ENCODE results near the gene THOC5.
"Not testable (repeated sequence)": the region's sequence is repeated elsewhere in the genome, so short reads cannot be mapped to it uniquely, and the experiment has no call there.

THOC5 gene

DNA sequence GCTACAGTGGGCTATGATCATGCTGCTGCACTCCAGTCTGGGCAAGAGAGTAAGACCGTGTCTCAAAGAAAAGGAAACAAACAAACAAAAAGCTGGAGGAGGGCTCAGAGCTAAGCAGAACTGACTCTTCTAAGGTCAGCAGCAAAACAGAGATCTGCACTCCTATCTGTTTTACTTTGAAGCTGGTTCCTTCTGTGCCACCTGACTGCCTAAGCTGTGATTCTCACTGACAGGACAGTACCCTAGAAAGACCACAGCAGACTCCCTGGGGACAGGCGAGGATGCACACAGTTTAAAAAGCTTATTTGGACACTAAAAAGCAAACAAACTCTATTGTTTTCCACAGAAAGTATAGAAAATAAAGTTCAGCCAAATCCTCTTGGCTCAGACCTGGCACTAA is 43.0 kb downstream of the THOC5 start:
- no peak for DNase-seq (ENCODE audit: low read depth)

GRCh38 chr22:29509815-29510214 is 43.7 kb downstream of the THOC5 start:
- DNase-seq (ENCODE audit: low read depth): no peak

DNA sequence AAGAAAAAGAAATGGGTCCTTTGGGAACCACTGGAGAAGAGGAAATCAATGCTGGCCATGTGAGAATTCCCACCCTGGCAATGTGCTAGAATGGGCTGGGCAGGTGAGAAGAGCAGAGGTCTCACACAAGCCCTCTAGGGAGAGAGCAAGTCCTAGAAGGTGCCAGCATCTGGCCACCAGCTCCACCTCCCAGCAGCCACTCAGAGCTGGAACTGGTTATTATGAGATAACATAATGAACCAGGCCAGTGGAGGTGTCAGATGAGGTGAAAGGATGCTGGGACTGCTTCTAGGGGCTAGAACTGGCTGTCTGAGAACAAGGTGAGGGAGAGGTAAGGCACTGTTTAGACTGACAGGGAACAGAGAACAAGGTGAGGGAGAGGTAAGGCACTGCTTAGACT is 44.3 kb downstream of the THOC5 start:
- DNase-seq (ENCODE audit: low read depth): no peak

GRCh38 chr22:29503811-29504372 is 49.7 kb downstream of the THOC5 start:
- no peak for DNase-seq (ENCODE audit: low read depth)

GRCh38 chr22:29499852-29500251 is 53.7 kb downstream of the THOC5 start:
- DNase-seq (ENCODE audit: low read depth): no peak

- DNase-seq (ENCODE audit: low read depth): no peak
Measured at GRCh38 chr22:29493636-29494035, 59.9 kb downstream of the THOC5 start.

DNA sequence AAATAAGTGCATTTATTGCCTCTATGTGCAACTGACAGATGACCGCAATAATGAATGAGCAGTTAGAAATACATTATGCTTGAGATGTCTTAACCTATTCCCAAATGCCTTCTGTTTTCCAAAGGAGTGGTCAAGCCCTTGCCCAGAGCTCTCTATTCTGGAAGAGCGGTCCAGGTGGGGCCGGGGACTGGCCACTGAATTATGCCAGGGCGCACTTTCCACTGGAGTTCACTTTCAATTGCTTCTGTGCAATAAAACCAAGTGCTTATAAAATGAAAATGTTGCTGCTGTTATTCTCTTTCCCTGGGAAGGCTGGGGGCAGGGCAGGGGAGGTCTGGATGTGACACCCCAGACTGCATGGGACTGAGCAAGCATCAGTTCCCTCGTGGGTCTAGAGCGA is 62.5 kb downstream of the THOC5 start:
- no peak for DNase-seq (ENCODE audit: low read depth)

DNA sequence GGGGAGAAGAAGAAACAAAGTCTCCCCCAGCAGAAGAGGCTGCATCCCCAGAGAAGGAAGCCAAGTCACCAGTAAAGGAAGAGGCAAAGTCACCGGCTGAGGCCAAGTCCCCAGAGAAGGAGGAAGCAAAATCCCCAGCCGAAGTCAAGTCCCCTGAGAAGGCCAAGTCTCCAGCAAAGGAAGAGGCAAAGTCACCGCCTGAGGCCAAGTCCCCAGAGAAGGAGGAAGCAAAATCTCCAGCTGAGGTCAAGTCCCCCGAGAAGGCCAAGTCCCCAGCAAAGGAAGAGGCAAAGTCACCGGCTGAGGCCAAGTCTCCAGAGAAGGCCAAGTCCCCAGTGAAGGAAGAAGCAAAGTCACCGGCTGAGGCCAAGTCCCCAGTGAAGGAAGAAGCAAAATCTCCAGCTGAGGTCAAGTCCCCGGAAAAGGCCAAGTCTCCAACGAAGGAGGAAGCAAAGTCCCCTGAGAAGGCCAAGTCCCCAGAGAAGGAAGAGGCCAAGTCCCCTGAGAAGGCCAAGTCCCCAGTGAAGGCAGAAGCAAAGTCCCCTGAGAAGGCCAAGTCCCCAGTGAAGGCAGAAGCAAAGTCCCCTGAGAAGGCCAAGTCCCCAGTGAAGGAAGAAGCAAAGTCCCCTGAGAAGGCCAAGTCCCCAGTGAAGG is 64.3 kb downstream of the THOC5 start:
- DNase-seq (ENCODE audit: low read depth): not testable (repeated sequence)

- no peak for DNase-seq (ENCODE audit: low read depth)
Measured at GRCh38 chr22:29487426-29487986, 66.1 kb downstream of the THOC5 start.

DNA sequence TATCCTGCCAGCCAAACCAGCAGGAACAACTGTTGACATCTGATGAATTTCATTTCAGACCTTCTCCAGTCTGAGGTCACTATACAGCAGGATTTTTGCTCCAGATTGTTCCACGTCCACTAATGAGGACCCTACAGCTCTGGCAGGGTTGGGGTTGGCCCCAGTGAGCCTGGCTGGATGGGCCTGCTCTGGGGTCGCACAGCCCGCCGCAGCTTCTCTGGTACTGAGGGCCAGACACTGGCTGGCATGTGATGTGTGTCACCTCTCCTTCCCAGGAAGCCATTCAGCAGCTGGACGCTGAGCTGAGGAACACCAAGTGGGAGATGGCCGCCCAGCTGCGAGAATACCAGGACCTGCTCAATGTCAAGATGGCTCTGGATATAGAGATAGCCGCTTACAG is 68.1 kb downstream of the THOC5 start:
- DNase-seq (ENCODE audit: low read depth): no peak

DNA sequence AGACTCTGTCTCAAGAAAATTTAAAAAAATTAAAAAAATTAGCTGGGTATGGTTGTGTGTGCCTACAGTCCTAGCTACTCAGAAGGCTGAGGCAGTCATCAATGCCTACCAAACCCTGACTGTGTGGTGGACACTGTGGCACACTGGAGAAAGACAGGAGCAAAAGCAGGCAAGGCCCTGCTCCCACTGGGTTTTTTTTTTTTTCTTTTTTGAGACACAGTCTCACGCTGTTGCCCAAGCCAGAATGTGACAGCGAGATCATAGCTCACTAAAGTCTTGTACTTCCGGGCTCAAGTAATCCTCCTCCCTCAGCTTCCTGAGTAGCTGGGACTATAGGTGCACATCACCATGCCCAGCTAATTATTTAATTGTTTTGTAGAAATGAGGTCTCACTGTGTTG is 68.9 kb downstream of the THOC5 start:
- no peak for DNase-seq (ENCODE audit: low read depth)

DNA sequence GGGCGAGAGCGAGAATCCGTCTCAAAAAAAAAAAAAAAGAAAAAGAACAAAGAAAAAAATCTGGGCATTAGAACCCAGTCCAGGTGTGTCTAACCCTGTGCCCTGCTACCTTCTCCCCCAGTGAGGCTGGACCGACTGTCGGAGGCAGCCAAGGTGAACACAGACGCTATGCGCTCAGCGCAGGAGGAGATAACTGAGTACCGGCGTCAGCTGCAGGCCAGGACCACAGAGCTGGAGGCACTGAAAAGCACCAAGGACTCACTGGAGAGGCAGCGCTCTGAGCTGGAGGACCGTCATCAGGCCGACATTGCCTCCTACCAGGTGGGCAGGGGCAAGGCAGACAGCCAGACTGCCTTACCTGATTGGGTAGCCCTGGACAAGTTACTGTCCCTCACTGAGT is 70.3 kb downstream of the THOC5 start:
- no peak for DNase-seq (ENCODE audit: low read depth)

DNA sequence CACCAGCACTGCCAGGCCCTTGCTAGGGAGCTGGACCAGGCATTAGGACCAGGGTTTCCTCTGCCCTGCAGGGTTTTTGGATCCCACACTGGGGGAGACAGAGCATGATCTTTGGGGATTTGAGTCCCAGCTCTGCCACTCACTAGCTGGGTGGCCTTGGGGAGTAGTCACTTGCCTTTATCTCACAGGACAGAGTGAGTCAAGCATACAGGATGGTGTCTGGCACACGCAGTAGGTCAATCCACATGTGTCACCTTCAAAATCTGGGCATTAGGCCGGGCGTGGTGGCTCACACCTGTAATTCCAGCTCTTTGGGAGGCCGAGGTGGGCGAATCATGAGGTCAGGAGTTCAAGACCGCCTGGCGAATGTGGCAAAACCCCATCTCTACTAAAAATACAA is 70.8 kb downstream of the THOC5 start:
- DNase-seq (ENCODE audit: low read depth): no peak

- no peak for DNase-seq (ENCODE audit: low read depth)
Measured at GRCh38 chr22:29482253-29482652, 71.3 kb downstream of the THOC5 start.

GRCh38 chr22:29481265-29482000 is 72.1 kb downstream of the THOC5 start:
- no peak for DNase-seq (ENCODE audit: low read depth)

GRCh38 chr22:29480512-29481264 is 72.9 kb downstream of the THOC5 start:
- DNase-seq (ENCODE audit: low read depth): peak; percentile 41

DNA sequence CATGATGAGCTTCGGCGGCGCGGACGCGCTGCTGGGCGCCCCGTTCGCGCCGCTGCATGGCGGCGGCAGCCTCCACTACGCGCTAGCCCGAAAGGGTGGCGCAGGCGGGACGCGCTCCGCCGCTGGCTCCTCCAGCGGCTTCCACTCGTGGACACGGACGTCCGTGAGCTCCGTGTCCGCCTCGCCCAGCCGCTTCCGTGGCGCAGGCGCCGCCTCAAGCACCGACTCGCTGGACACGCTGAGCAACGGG is 73.4 kb downstream of the THOC5 start:
- DNase-seq (ENCODE audit: low read depth): no peak

GRCh38 chr22:29479417-29480261 is 73.9 kb downstream of the THOC5 start, which contains the start of gene NEFH:
Gene NEFH (plus strand): TSS chr22:29480218. CDS start chr22:29480263, 45 bp downstream.
- DNase-seq (ENCODE audit: low read depth): no peak

DNA sequence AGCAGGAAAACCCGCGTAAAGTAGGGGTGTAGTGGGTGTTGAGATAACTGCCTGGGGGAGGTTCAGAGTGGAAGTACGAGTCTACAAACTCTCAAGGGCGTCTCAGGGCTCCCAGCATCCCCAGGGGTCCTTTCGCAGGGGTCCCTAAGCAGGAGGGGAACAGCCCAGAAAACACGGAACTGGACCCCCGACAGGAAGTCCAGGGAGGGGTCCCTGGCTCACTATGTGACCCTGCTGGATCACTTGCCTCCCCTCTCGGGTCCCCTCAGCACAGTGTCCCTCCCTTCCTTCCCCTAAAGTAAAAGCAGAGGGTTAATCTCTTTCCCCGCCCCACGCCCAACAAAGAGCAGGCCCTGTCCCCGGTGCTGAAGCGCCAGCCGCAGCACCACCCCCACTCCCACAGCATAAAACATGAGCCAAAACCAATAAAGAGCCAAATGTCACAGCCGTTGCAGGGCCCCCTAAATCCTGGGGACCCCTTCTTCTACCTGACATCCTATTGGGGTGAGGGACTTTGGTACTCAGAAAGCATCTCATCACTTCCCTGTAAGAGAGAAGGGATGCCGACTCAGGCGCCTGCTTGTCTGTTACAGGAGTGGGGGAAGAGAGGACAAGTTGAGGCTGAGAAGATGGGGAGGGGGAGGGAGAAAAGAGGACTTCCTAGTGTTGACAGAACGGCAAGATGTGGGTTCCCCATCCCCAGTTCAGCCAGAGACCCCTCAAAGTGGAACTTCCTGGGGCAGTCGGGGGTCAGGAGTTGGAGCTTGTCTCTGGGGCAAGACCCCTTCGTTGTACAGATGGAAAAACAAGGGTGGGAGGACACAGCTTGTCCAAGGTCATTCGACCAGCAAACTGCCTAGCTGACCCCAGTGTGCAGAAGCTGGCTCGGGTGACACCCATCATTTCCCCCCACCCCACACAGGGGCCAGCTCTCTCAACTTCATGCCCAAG is 75.0 kb downstream of the THOC5 start:
- DNase-seq (ENCODE audit: low read depth): no peak

DNA sequence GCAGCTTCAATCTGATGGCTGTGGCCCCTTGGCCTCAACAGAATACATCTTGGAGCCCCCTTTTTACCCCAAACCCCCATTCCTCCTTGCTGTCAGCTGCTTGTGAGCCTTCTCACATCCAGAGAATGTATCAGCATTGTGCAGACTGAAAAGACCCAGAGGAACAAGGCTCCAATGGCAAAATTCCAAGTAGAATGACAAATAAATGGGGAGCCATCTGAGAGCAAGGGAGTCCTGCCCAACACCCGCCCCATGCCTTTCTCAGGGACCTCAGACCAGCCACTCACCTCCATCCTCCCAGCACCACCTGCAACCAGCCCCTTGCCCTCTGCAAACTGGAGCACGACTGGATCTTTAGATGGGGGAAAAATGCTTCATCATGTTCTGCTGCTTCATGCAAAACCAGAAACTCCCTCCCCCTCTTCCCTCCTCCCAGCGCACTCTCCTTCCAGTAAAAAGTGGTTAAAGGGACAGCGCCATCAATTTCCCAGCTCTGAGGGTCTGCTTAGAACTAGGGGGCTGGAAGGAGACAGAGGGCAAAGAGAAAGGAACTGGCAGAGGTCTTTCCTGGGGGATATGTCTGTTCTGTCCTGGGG is 75.7 kb downstream of the THOC5 start:
- DNase-seq (ENCODE audit: low read depth): no peak

Measured in HS-5 (cell line).